NCI-H2081 treated with DMSO at 0.1 percent for 48 hours (cell line): ENCODE data around the gene SH3BP2.

Experiments
- DNase-seq: peaks from one replicate; lab custom pipeline; 2025; lab: John Stamatoyannopoulos, UW

The SH3BP2 gene

GRCh38 chr4:2803624-2804448 is 11.0 kb downstream of the SH3BP2 start:
- no peak for DNase-seq

- DNase-seq, result no peak
These were observed 11.6 kb downstream of the SH3BP2 start for GRCh38 chr4:2804449-2804972.

GRCh38 chr4:2804973-2805501 is 12.2 kb downstream of the SH3BP2 start:
- DNase-seq, result no peak

GRCh38 chr4:2805712-2806389 is 13.0 kb downstream of the SH3BP2 start:
- DNase-seq, result no peak

- no peak for DNase-seq
These were observed 13.8 kb downstream of the SH3BP2 start for GRCh38 chr4:2806390-2807355.

GRCh38 chr4:2807571-2807970 is 14.7 kb downstream of the SH3BP2 start:
- no peak for DNase-seq

GRCh38 chr4:2808001-2808400 is 15.1 kb downstream of the SH3BP2 start:
- DNase-seq, result no peak

- DNase-seq, result no peak
These were observed 16.8 kb downstream of the SH3BP2 start for GRCh38 chr4:2809610-2810180.

GRCh38 chr4:2810388-2810787 is 17.5 kb downstream of the SH3BP2 start:
- DNase-seq, result no peak

- no peak for DNase-seq
These were observed 19.1 kb downstream of the SH3BP2 start for GRCh38 chr4:2811830-2812611.

GRCh38 chr4:2812612-2813354 is 19.9 kb downstream of the SH3BP2 start:
- no peak for DNase-seq

- no peak for DNase-seq
These were observed 20.8 kb downstream of the SH3BP2 start for GRCh38 chr4:2813446-2814405.

GRCh38 chr4:2814627-2815270 is 21.9 kb downstream of the SH3BP2 start:
- DNase-seq, result no peak

- DNase-seq, result no peak
These were observed 23.6 kb downstream of the SH3BP2 start for GRCh38 chr4:2816401-2816954.

- no peak for DNase-seq
These were observed 24.3 kb downstream of the SH3BP2 start for GRCh38 chr4:2817137-2817536.

GRCh38 chr4:2817701-2818350 is 24.9 kb downstream of the SH3BP2 start:
- DNase-seq, result no peak

GRCh38 chr4:2818351-2818939 is 25.6 kb downstream of the SH3BP2 start:
- no peak for DNase-seq
